ENCODE measurements around the gene MYO5B.

DNA sequence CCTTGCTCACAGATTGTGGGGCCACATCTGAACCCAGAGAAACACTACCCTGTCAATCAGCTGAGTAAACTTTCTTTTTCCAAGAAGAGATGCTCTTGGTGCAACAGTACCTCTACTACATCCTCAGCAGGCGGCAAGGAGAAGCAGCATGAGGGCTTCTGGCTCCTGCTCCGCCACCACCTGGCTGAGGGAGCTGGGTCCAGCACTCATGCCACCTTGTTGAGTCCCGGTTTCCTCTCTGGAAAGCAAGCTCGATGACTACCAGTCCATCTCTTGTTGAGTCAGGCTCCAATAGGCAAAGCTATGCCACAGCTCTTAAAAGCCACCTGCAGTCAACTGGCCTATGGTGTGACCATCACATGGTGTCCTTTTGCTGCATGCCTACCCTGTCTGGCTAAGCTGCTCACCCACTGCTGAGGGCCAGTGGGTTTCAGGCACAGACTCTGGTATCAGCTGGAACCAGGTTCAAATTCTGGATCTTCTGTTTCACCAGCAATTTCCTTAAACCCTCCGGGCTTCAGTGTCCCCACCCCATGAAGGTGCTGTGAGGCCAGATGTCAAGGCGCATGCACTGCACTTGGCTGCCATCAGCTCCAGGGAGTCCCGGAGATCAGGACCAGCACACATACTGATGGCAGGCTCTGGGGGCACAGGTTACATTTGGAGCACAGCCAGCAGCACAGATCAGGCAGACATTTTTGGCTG lies 339.1 kb downstream of the MYO5B start:
- TF ChIP-seq POLR2A (IDR thresholded peaks at IDR 0.05; ENCODE audit: low read length) (no peak), GATA1 (IDR thresholded peaks at IDR 0.05; ENCODE audit: low read depth, low read length) (no peak)

All from erythroblast (primary cell).